B cell (primary cell): Measurements from ENCODE around the gene RBM33. TPM values are rescaled to one million over a fixed set of nuclear protein-coding genes. Genes with fewer than 3 reads are reported as not detected.

Experiments
- ATAC-seq: fragments of 200-7000 bp; cut with Tn5 transposase; one replicate; pipeline ENCODE4 v1.10.0; 2021; ENCODE audit warnings: low read depth, mild to moderate bottlenecking, moderate number of reproducible peaks, moderate library complexity
- CTCF ChIA-PET: fragments of 350-600 bp; sonication (Branson Sonifier 250); formaldehyde crosslinking; loops from one replicate; lab custom pipeline; 2021; ENCODE audit warnings: antibody characterized with exemption, inconsistent platforms; lab: Charles Lee
- POLR2A ChIA-PET: fragments of 350-600 bp; sonication (Branson Sonifier 250); formaldehyde crosslinking; loops from one replicate; lab custom pipeline; 2021; ENCODE audit warnings: antibody characterized with exemption; lab: Charles Lee
- DNase-seq: peaks from one replicate; pipeline ENCODE4 v3.0.0; 2013
- H2AFZ ChIP-seq: 2 replicates; pipeline ENCODE4 v1.6.1; 2012; ENCODE audit warnings: mild to moderate bottlenecking, low read depth, low read length; ENCODE audit not compliant: insufficient read depth, poor library complexity, severe bottlenecking
- H3K27ac ChIP-seq, 2 donors: 1 replicate in 1 of 2; 2 replicates in 1 of 2; pipeline ENCODE4 v1.5.1; 2012 to 2013; ENCODE audit warnings: low read length in 2 of 2, mild to moderate bottlenecking in 2 of 2, moderate library complexity in 1 of 2
- H3K27me3 ChIP-seq, 4 experiments: fragments of 200-600 bp in 1 of 4; sonication (generic) in 1 of 4; replicated peaks in 1 of 4; 1 replicate in 2 of 4; 2 replicates in 2 of 4; pipeline versions ENCODE4 v1.6.1 to v1.7.0; 2013 to 2016; ENCODE audit warnings: low read length in 3 of 4, mild to moderate bottlenecking in 2 of 4, mixed read lengths in 1 of 4, moderate library complexity in 1 of 4; ENCODE audit not compliant: insufficient read depth in 4 of 4, control insufficient read depth in 3 of 4; ENCODE audit errors: control extremely low read depth in 1 of 4
- H3K36me3 ChIP-seq, 2 experiments: replicated peaks in 1 of 2; 1 replicate in 1 of 2; 2 replicates in 1 of 2; pipeline versions ENCODE4 v1.6.1 to v1.7.1; 2013; ENCODE audit warnings: low read length in 1 of 2; ENCODE audit not compliant: insufficient read depth in 2 of 2, control insufficient read depth in 1 of 2; ENCODE audit errors: control extremely low read depth in 1 of 2, extremely low read depth in 1 of 2
- H3K4me1 ChIP-seq, 2 donors: fragments of 200-600 bp in 1 of 2; sonication (generic) in 1 of 2; 1 replicate in 1 of 2; 2 replicates in 1 of 2; pipeline versions ENCODE4 v1.5.1 to v1.6.1; 2013 to 2017; ENCODE audit warnings: low read length in 2 of 2; ENCODE audit not compliant: control insufficient read depth in 2 of 2, insufficient read depth in 2 of 2
- H3K4me2 ChIP-seq: replicated peaks from 2 replicates; pipeline ENCODE3; 2012; ENCODE audit warnings: mild to moderate bottlenecking, low read depth, low read length; ENCODE audit not compliant: poor library complexity, severe bottlenecking
- H3K4me3 ChIP-seq, 5 experiments: fragments of 200-600 bp in 1 of 5; sonication (generic) in 1 of 5; 1 replicate in 3 of 5; 2 replicates in 2 of 5; pipeline versions ENCODE4 v1.5.1 to v1.7.0; 2011 to 2016; ENCODE audit warnings: low read length in 4 of 5, mild to moderate bottlenecking in 4 of 5, low read depth in 2 of 5, control low read depth in 1 of 5, moderate library complexity in 1 of 5; ENCODE audit not compliant: insufficient read depth in 1 of 5; ENCODE audit errors: control extremely low read depth in 1 of 5, extremely low read depth in 1 of 5
- H3K79me2 ChIP-seq: fragments of 200-600 bp; sonication (generic); one replicate; pipeline ENCODE4 v1.6.0; 2016; ENCODE audit warnings: low read length; ENCODE audit not compliant: control insufficient read depth, insufficient read depth
- H3K9ac ChIP-seq: fragments of 200-600 bp; sonication (generic); 2 replicates; pipeline ENCODE4 v1.6.1; 2017; ENCODE audit warnings: mild to moderate bottlenecking, low read length, moderate library complexity
- H3K9me3 ChIP-seq, 3 donors: one replicate each; pipeline versions ENCODE4 v1.6.1 to v1.7.1; 2013; ENCODE audit warnings: low read length in 2 of 3; ENCODE audit not compliant: control insufficient read depth in 2 of 3, insufficient read depth in 1 of 3; ENCODE audit errors: control extremely low read depth in 1 of 3
- H4K20me1 ChIP-seq: 2 replicates; pipeline ENCODE4 v1.6.0; 2012; ENCODE audit warnings: mild to moderate bottlenecking, low read length; ENCODE audit not compliant: insufficient read depth, control insufficient read depth, poor library complexity, severe bottlenecking
- H3K27ac Mint-ChIP-seq: one replicate; pipeline ENCODE4 v1.8.0; 2021; ENCODE audit warnings: mixed read lengths
- H3K27me3 Mint-ChIP-seq: one replicate; pipeline ENCODE4 v1.8.0; 2021; ENCODE audit warnings: mixed read lengths
- H3K4me1 Mint-ChIP-seq: one replicate; pipeline ENCODE4 v1.8.0; 2021; ENCODE audit warnings: mixed read lengths
- H3K4me3 Mint-ChIP-seq: one replicate; pipeline ENCODE4 v1.8.0; 2021; ENCODE audit warnings: mixed read lengths
- H3K9me3 Mint-ChIP-seq: one replicate; pipeline ENCODE4 v1.8.0; 2022; ENCODE audit warnings: mixed read lengths; ENCODE audit not compliant: insufficient read depth
- EZH2 ChIP-seq: IDR thresholded peaks from 2 replicates; pipeline ENCODE4 v1.6.1; 2012; ENCODE audit warnings: borderline replicate concordance, low read depth, mild to moderate bottlenecking, moderate library complexity, low read length; ENCODE audit not compliant: insufficient read depth, poor library complexity, severe bottlenecking
- whole genome bisulfite sequencing: methylation state at CpG from one replicate; pipeline ENCODE4 v1.1.5; 2013; ENCODE audit warnings: missing lambda C conversion rate; ENCODE audit not compliant: insufficient coverage; 5-methylcytosine and 5-hydroxymethylcytosine counted together
- intact Hi-C: fragments of 100-400 bp; cut with micrococcal nuclease; formaldehyde crosslinking; loops from one replicate; pipeline ENCODE4 v1.10.0; 2022
- polyA plus RNA-seq: library from polyadenylated mRNA; depleted of rRNA; stranded (reverse); fragments of >200 nt; gene quantifications from 2 replicates; pipeline ENCODE4 v1.2.3, GENCODE V29; 2012
- total RNA-seq, 2 donors: library from RNA; stranded (reverse); fragments of 120-200 nt in 1 of 2; gene quantifications; 1 replicate in 1 of 2; 2 replicates in 1 of 2; pipeline versions ENCODE4 v1.2.3 to v1.2.4, GENCODE V29; 2013 to 2022
- TF ChIP-seq, protein P1 (sequence below): fragments of 200-600 bp; IDR thresholded peaks from one replicate; pipeline ENCODE4 v1.8.0; 2022; ENCODE audit warnings: antibody characterized with exemption, mild to moderate bottlenecking

Gene RBM33
- total and polyA plus RNA-seq, 2 donors (not counting 1 experiment from before 2014, with no cell fraction given): 33.5 to 189 TPM

DNA sequence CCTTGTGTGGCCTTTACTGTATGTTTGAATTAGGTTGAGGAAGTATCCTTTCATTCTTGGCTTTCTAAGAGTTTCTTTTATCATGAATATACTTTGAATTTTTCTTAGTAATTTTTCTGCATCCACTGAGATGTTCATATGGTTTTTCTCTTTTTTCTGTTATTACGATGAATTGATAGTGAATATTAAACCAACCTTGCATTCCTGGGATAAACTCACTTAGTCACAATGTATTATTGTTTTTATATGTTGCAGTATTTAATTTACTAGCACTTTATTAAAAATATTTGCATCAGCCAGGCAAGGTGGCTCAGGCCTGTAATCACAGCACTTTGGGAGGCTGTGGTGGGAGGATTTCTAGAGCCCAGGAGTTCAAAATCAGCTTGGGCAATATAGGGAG, 15.3 kb upstream of the RBM33 start:
- peaks cover 9% of the 10 kb centered on the region for H3K9me3 Mint-ChIP-seq
- Histone ChIP-seq H3K4me1 (no peaks in the 10 kb centered on the region), H3K27ac (no peak overlapping the region), H3K27me3 (no peaks in the 10 kb centered on the region), H2AFZ (no peak overlapping the region), H3K36me3 (no peaks in the 10 kb centered on the region), H3K9me3 (peaks cover 0 to 15% (median 14%) of the 10 kb centered on the region in 3 donors), H3K4me3 (no peak overlapping the region), H4K20me1 (no peaks in the 10 kb centered on the region), H3K4me2 (no peak overlapping the region), H3K9ac (no peak overlapping the region), H3K79me2 (no peaks in the 10 kb centered on the region)
- no peaks in the 10 kb centered on the region for H3K27me3 Mint-ChIP-seq
- H3K27ac Mint-ChIP-seq: no peak overlapping the region
- DNase-seq (no peak), ATAC-seq (no peak)
- TF ChIP-seq, protein P1, sequence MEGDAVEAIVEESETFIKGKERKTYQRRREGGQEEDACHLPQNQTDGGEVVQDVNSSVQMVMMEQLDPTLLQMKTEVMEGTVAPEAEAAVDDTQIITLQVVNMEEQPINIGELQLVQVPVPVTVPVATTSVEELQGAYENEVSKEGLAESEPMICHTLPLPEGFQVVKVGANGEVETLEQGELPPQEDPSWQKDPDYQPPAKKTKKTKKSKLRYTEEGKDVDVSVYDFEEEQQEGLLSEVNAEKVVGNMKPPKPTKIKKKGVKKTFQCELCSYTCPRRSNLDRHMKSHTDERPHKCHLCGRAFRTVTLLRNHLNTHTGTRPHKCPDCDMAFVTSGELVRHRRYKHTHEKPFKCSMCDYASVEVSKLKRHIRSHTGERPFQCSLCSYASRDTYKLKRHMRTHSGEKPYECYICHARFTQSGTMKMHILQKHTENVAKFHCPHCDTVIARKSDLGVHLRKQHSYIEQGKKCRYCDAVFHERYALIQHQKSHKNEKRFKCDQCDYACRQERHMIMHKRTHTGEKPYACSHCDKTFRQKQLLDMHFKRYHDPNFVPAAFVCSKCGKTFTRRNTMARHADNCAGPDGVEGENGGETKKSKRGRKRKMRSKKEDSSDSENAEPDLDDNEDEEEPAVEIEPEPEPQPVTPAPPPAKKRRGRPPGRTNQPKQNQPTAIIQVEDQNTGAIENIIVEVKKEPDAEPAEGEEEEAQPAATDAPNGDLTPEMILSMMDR: no peak
- no peak for TF ChIP-seq EZH2
- peaks cover 3% of the 10 kb centered on the region for H3K4me1 Mint-ChIP-seq
- no CpG with 5 or more reads among the region's 1 CpG for WGBS
- ChIA-PET CTCF (no interaction called here), POLR2A (no interaction called here)
- H3K4me3 Mint-ChIP-seq: no peak overlapping the region
- intact Hi-C loops: no loop called here

DNA sequence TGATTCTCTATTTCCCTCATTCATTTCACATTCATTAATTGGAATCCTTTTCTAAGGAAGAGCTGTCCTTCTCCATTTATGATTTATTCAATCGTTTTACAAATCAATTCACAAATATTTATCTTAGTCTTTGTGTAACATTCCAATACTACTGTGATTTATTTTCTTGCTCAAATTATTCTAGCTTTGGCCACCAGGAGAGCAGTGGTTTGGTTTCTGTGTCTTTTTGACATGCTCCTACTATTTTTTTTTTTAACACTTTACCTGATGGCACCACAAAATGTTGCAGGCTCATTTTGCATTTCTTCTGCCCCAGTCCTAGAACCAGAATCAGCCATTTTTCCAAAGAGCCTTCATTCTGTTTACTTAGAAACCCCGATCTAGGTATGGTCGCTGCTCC, 13.3 kb upstream of the RBM33 start:
- intact Hi-C loops: no loop called here
- no peak overlapping the region for H3K4me3 ChIP-seq
- H2AFZ ChIP-seq: no peak overlapping the region
- H3K9me3 ChIP-seq: peaks cover 0 to 12% (median 11%) of the 10 kb centered on the region in 3 donors
- ChIA-PET POLR2A (no interaction called here), CTCF (interaction anchor here (0.6 to 1.6 kb wide), 2 partner anchors 32 to 139 kb away, joined by 4 to 8 read pairs; no protein-coding TSS in a partner anchor)
- no peaks in the 10 kb centered on the region for H3K36me3 ChIP-seq
- DNase-seq: no peak
- H3K27me3 Mint-ChIP-seq: no peaks in the 10 kb centered on the region
- H4K20me1 ChIP-seq: no peaks in the 10 kb centered on the region
- ATAC-seq: no peak
- no peak for TF ChIP-seq EZH2
- TF ChIP-seq, protein P1: no peak
- H3K4me1 ChIP-seq: no peaks in the 10 kb centered on the region
- no CpG with 5 or more reads among the region's 3 CpGs for WGBS
- no peak overlapping the region for H3K27ac Mint-ChIP-seq
- no peak overlapping the region for H3K4me3 Mint-ChIP-seq
- H3K4me2 ChIP-seq: no peak overlapping the region
- no peaks in the 10 kb centered on the region for H3K27me3 ChIP-seq
- H3K9me3 Mint-ChIP-seq: peaks cover 12% of the 10 kb centered on the region
- no peak overlapping the region for H3K27ac ChIP-seq
- no peak overlapping the region for H3K9ac ChIP-seq
- no peaks in the 10 kb centered on the region for H3K79me2 ChIP-seq
- H3K4me1 Mint-ChIP-seq: peaks cover 3% of the 10 kb centered on the region
